Mucosa of rectum (tissue), 2 donors: ENCODE results near the gene MAN1C1.

ENCODE experiments used
- H3K27ac ChIP-seq, 2 donors: one replicate each; pipeline ENCODE4 v1.7.0; 2013; ENCODE audit warnings: inconsistent platforms in 2 of 2, low read depth in 2 of 2, low read length in 2 of 2
- H3K27me3 ChIP-seq, 2 donors: one replicate each; pipeline ENCODE4 v1.7.0; 2013; ENCODE audit warnings: low read length in 2 of 2; ENCODE audit not compliant: control insufficient read depth in 2 of 2, insufficient read depth in 2 of 2
- H3K36me3 ChIP-seq, 2 donors: one replicate each; pipeline ENCODE4 v1.7.0; 2013; ENCODE audit warnings: low read length in 2 of 2; ENCODE audit not compliant: control insufficient read depth in 2 of 2, insufficient read depth in 2 of 2
- H3K4me1 ChIP-seq, 2 donors: one replicate each; pipeline ENCODE4 v1.7.0; 2013; ENCODE audit warnings: low read length in 2 of 2, mild to moderate bottlenecking in 1 of 2; ENCODE audit not compliant: control insufficient read depth in 2 of 2, insufficient read depth in 2 of 2
- H3K4me3 ChIP-seq, 2 donors: one replicate each; pipeline ENCODE4 v1.7.0; 2013; ENCODE audit warnings: low read length in 2 of 2
- H3K9ac ChIP-seq, 2 donors: one replicate each; pipeline ENCODE4 v1.7.0; 2013; ENCODE audit warnings: low read length in 2 of 2, low read depth in 1 of 2, mild to moderate bottlenecking in 1 of 2
- H3K9me3 ChIP-seq, 2 donors: one replicate each; pipeline ENCODE4 v1.7.0; 2013; ENCODE audit warnings: low read length in 2 of 2; ENCODE audit not compliant: control insufficient read depth in 2 of 2
- donor health status: healthy.
- donor health status: Normal muscosa, but diverticular disease.

The MAN1C1 gene

DNA sequence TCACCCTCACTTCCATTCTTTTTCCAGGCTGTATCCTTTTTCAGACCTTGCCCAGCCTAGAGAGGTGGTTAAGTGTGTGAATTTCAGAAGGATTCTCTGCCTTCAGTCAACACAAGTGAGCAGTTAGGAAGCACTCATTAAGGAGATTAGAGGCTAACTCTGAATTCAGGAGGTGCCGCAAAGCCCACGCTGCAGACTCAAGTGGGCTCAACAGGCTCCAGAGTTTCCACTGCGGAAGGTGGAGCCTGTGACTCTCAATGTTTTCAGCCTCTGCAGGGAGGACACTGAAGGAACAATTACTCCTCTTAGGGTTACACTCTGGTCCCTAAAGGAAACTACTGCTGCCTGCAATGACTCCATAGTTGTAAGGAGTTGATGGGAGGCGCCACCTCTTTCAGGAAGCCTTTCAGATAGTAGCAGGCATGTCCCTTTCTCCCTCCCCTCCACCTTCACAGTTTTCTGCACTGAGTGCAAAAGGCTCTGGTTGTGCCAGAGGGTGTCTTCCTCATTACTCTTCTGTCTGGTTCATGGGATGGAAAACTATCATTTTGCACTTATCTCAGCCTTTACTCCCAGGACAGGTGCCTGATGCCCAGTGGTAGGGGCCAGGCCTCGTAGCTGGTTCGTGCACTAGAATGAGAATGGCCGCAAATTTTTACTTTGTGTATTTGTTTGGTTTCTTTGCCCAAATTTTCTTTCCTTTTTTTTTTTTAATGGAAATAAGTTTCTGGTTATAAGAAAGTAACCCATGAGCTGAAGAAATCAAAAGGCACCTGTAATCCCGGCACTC is 128.2 kb downstream of the MAN1C1 start:
- Histone ChIP-seq H3K4me3 (no peak overlapping the region), H3K27ac (peak overlapping the region; percentile 13 to 78), H3K4me1 (peaks cover 12 to 18% of the 10 kb centered on the region in 2 donors), H3K27me3 (peaks cover 0 to 3% of the 10 kb centered on the region in 2 donors), H3K9me3 (no peaks in the 10 kb centered on the region), H3K9ac (no peak overlapping the region), H3K36me3 (no peaks in the 10 kb centered on the region)

DNA sequence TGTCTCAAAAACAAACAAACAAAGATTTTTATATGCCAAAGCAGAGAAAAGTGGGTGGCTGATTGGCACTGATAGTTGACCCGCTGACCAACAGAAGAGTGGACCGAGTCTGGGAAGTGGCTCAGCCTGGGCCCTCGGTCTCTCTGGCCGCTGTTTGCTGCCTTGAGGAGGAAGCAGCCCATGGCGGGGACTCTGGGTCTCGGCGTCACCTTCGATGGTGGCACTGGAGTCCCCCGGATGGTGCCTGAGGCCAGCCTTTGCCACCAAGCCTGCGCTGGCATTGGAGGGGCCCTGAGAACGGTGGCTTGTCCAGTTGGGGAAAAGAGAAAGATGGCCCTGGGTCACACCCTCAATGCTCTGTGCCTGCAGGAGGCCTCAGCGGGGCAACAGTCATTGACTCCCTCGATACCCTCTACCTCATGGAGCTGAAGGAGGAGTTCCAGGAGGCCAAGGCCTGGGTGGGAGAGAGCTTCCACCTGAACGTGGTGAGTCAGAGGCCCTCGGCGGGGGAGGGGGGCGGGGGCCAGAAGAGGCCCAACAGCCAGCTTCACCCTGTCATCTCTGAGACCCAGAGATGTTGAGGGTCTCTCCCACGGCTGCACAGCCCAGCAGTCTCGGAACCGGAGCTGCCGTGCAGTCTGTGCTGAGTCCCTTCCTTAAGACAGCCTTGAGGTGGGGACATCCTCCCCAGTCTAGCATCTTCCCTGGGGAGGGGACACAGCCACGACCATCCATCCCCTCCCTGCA is 129.9 kb downstream of the MAN1C1 start:
- Histone ChIP-seq H3K27me3 (peaks cover 0 to 3% of the 10 kb centered on the region in 2 donors), H3K36me3 (no peaks in the 10 kb centered on the region), H3K4me1 (peaks cover 12 to 18% of the 10 kb centered on the region in 2 donors), H3K4me3 (no peak overlapping the region), H3K27ac (no peak overlapping the region), H3K9ac (no peak overlapping the region), H3K9me3 (no peaks in the 10 kb centered on the region)

DNA sequence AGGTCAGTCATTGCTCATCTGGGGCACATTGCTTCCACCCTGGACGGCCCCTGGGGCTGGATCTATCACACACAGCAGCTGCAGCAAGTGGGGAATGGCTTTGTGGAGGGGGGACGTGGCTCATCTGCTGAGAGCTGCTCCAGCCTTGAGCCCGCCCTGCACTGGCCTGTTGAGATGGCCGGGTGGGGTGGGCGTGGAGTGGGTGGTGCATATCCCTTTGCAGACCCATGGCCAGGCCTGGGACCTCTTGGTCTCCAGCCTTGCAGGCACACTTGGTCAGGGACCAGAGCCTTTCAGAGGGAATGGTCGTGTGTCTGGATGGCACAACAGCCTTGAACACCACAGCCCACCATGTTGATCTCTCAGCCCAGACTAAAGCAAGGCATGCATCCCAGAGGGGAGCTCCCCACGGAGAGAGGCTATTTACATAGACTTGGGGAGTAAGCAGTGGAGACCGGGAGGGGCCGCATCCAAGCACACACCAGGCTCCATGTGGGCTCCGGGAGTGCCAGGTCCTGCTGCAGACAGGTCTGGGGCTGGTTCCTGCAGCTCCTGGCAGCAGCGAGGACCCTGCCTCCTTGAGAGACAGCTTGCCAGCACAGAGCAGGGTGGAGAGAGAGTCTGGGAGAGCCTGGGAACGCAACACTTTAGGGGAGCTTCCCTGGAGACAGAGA is 130.6 kb downstream of the MAN1C1 start:
- no peaks in the 10 kb centered on the region for H3K36me3 ChIP-seq
- H3K9ac ChIP-seq, result no peak overlapping the region
- H3K27ac ChIP-seq, result no peak overlapping the region
- H3K4me3 ChIP-seq, result no peak overlapping the region
- peaks cover 12 to 18% of the 10 kb centered on the region in 2 donors for H3K4me1 ChIP-seq
- no peaks in the 10 kb centered on the region for H3K9me3 ChIP-seq
- H3K27me3 ChIP-seq, result peaks cover 0 to 3% of the 10 kb centered on the region in 2 donors

DNA sequence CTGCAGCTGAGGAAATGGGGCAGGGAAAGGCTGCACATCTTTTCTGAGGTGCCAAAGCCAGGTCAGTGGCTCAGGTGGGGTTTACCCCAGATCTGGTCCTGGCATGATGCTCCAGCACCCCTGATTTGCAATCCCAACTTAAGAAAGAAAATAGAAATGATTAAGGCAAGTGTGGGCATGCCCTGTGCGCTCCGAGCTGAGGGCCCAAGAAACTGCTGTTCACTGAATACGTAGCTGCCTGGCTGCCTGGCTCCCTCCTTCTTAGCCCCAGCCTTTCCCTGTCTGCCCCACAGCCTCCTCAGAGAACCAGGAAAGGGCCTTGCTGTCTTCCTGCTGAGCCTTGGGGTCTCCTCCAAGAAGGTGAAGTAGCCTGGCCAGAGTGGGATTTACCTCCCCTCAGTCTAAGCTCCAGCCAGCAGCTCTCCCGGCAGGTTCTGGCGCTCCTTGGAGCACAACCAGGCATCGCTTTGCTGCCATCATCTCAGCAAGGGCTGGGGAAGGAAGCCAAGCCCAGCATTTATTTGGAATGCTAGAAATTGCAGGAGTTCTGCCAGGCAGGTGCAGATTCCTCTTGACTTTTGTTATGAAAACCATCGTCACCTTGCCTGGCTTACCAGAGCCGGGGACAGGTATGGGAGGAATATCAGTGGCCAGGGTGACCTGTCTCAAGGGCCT is 132.1 kb downstream of the MAN1C1 start:
- H3K27me3 ChIP-seq, result peaks cover 0 to 3% of the 10 kb centered on the region in 2 donors
- H3K9ac ChIP-seq, result no peak overlapping the region
- no peak overlapping the region for H3K27ac ChIP-seq
- no peaks in the 10 kb centered on the region for H3K9me3 ChIP-seq
- peaks cover 6 to 9% of the 10 kb centered on the region in 2 donors for H3K4me1 ChIP-seq
- H3K36me3 ChIP-seq, result no peaks in the 10 kb centered on the region
- H3K4me3 ChIP-seq, result no peak overlapping the region

DNA sequence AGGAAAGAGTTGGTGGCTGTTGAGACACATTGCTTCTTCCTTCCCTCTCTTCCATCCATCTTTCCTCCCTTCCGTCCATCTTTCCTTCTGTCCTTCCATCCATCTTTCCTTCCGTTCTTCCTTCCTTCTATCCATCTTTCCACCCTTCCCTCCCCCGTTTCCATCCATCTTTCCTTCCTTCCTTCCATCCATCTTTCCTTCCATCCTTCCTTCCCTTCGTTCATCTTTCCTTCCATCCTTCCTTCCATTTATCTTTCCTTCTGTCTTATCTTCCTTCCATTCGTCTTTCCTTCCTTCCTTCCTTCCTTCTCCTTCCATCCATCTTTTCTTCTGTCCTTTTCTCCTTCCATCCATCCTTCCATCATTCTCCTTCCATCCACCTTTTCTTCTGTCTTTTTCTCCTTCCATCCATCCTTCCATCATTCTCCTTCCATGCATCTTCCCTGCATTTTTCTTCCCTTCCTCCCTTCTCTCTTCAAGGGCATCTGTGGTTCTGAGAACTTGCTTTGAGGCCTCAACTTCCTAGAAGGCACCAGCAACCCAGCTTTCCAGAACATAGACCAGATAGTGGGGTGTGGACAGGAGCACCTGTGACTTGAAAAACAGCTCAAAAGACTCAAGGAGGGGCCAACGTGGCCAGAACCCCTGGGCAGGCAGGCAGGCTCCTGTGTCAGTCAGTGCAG is 134.5 kb downstream of the MAN1C1 start:
- no peaks in the 10 kb centered on the region for H3K4me1 ChIP-seq
- H3K9me3 ChIP-seq, result no peaks in the 10 kb centered on the region

DNA sequence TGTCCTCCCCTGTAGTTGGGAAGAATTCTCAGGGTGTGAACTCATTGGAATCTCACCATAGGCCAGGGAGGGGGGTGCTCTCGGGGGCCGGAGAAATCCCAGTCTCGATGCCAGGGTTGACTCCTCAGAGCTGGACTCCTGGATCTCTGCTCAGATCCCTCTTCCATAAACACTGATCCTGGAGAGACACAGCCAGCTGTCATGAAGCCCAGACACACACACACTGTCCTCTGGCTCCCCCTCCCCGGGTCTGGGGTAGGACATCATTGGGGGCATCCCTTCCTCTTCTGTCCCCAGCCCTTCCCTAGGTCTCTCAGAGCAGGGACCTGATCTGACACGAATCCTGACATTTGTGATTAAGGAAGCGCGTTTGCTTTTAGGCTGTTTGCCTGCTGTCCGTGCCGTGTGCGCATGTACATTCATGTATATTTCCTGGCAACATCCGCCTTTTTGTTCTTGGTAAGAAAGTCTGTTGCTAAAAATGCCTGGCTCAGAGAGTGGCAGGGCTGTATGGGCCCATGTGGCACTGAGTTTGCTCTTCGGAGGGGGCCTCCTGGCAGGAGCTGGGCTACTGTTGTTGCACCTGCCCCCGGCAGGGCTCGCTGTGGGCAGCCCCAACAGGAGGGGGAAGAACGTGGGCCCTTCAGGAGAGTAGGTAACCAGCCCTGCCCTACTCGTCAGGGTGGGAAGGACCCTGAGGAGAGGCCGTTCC is 138.0 kb downstream of the MAN1C1 start:
- Histone ChIP-seq H3K36me3 (no peaks in the 10 kb centered on the region), H3K9me3 (no peaks in the 10 kb centered on the region), H3K4me3 (no peak overlapping the region), H3K9ac (no peak overlapping the region), H3K27me3 (peaks cover 0 to 8% of the 10 kb centered on the region in 2 donors), H3K27ac (no peak overlapping the region), H3K4me1 (no peaks in the 10 kb centered on the region)

More for the DNA sequence above, 134.5 kb downstream of the MAN1C1 start:
- H3K36me3 ChIP-seq, result no peaks in the 10 kb centered on the region
- H3K27ac ChIP-seq, result no peak overlapping the region
- peaks cover 0 to 4% of the 10 kb centered on the region in 2 donors for H3K27me3 ChIP-seq
- no peak overlapping the region for H3K9ac ChIP-seq
- H3K4me3 ChIP-seq, result no peak overlapping the region

DNA sequence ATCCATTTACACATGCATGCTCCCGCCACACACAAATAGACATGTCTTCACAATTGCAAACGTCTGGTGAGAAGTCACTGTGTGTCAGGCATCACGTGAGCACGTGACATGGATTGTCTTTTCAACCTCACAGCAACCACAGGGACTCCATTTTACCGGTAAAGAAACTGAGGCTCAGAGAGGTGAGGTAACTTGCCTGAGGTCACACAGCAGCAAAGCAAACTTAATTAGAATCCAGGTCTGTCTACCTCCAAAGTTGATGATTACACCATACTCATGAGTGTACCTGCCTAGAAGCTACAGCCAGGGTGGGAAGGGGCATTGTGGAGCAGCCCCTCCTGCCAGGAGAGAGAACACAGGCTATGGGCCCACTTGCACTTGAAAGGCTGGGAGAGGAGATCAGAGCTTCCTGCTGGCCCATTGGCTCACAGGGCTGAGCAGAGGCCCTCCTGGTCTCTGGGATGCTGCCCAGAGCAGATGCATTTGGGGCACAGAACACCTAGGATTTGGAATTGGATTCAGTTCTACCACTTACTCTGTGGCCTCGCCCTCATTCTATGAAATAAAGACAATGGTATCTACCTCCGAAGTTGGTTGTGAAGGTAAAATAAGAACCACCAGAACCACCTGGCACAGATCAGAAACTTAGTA is 139.0 kb downstream of the MAN1C1 start:
- Histone ChIP-seq H3K27ac (no peak overlapping the region), H3K27me3 (peaks cover 0 to 8% of the 10 kb centered on the region in 2 donors), H3K4me3 (no peak overlapping the region), H3K9ac (no peak overlapping the region), H3K4me1 (no peaks in the 10 kb centered on the region), H3K36me3 (no peaks in the 10 kb centered on the region), H3K9me3 (no peaks in the 10 kb centered on the region)

DNA sequence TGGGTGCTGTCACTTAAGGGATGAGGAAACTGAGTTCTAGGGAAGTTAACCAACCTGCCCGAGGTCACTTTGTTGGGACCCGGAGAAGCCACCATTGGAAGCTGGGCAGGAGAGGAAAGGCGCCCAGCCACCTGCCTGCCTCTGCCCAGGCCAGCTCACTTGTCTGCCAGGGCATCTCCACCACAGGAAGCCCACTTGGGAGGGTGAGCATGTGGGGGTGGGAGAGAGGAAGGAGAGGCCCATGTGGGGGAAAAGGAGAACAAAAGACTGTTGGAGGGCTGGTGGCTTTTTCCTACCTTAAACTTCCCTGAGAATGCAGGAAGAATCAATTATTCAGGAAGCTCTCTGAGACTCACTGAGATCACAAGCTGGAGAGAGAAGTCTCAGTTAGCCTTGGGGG is 139.6 kb downstream of the MAN1C1 start:
- Histone ChIP-seq H3K27ac (no peak overlapping the region), H3K27me3 (peaks cover 0 to 8% of the 10 kb centered on the region in 2 donors), H3K4me1 (no peaks in the 10 kb centered on the region), H3K4me3 (no peak overlapping the region), H3K9ac (no peak overlapping the region), H3K9me3 (no peaks in the 10 kb centered on the region), H3K36me3 (no peaks in the 10 kb centered on the region)
